Esophagus squamous epithelium (tissue), 5 donors: Measurements from ENCODE around the gene TNFSF4. TPM values are rescaled to one million over a fixed set of nuclear protein-coding genes. Genes with fewer than 3 reads are reported as not detected.

Source experiments
- DNase-seq: peaks from one replicate; lab custom pipeline; 2025; lab: John Stamatoyannopoulos, UW
- H3K27ac ChIP-seq, 4 donors: fragments of 200-600 bp; sonication (generic); one replicate each; pipeline ENCODE4 v1.5.1; 2016 to 2019; ENCODE audit warnings: mild to moderate bottlenecking in 1 of 4
- H3K27me3 ChIP-seq, 4 donors: fragments of 200-600 bp; sonication (generic); 1 replicate in 3 of 4; 2 replicates in 1 of 4; pipeline versions ENCODE4 v1.5.1 to v1.6.0; 2017 to 2021; ENCODE audit warnings: antibody characterized with exemption in 1 of 4
- H3K36me3 ChIP-seq, 3 donors: fragments of 200-600 bp; sonication (generic); one replicate each; pipeline ENCODE4 v1.5.1; 2016 to 2019
- H3K4me1 ChIP-seq, 3 donors: fragments of 200-600 bp; sonication (generic); one replicate each; pipeline ENCODE4 v1.5.1; 2017 to 2019
- H3K4me3 ChIP-seq, 4 donors: fragments of 200-600 bp; sonication (generic); 1 replicate in 3 of 4; 2 replicates in 1 of 4; pipeline ENCODE4 v1.5.1; 2016 to 2019; ENCODE audit warnings: mild to moderate bottlenecking in 2 of 4, moderate library complexity in 1 of 4
- H3K9me3 ChIP-seq, 3 donors: fragments of 200-600 bp; sonication (generic); one replicate each; pipeline ENCODE4 v1.5.1; 2016 to 2019
- CTCF ChIP-seq, 6 experiments: fragments of 450-650 bp in 4 of 6; fragments of 200-600 bp in 2 of 6; sonication (generic) in 2 of 6; IDR thresholded peaks; one replicate each; pipeline ENCODE4 v1.5.1; 2016 to 2019; ENCODE audit warnings: antibody characterized with exemption in 6 of 6, mild to moderate bottlenecking in 4 of 6, moderate library complexity in 4 of 6
- POLR2A ChIP-seq, 4 donors: fragments of 450-650 bp; IDR thresholded peaks; one replicate each; pipeline ENCODE4 v1.6.1; 2017; ENCODE audit warnings: antibody characterized with exemption in 4 of 4, mild to moderate bottlenecking in 4 of 4, moderate library complexity in 3 of 4
- WGBS, 2 donors: methylation state at CpG; one replicate each; pipeline ENCODE4 v1.1.5; 2018; 5-methylcytosine and 5-hydroxymethylcytosine counted together
- intact Hi-C: fragments of 100-400 bp; cut with DNase I; formaldehyde crosslinking; loops from one replicate; pipeline ENCODE4 v1.15.0; 2022
- total RNA-seq, 4 donors: library from RNA; depleted of rRNA; stranded (reverse); fragments of >200 nt; gene quantifications; one replicate each; pipeline ENCODE4 v1.1.0, GENCODE V29; 2016
- donor health status: DM: yes; HTN: yes; CAD: no.

TNFSF4 gene
- total RNA-seq, 4 donors from 2014 or later, result 0.09 to 0.57 TPM; not detected in 2

GRCh38 chr1:173223031-173223380 is 15.9 kb upstream of the TNFSF4 start:
- TF ChIP-seq CTCF (IDR thresholded peaks at IDR 0.05), result no peak
- no peaks in the 10 kb centered on the region for H3K36me3 ChIP-seq
- no peak overlapping the region for H3K4me3 ChIP-seq
- H3K4me1 ChIP-seq, result no peaks in the 10 kb centered on the region
- H3K27ac ChIP-seq, result no peak overlapping the region
- no peaks in the 10 kb centered on the region for H3K9me3 ChIP-seq
- intact Hi-C loops, result no loop called here
- no peaks in the 10 kb centered on the region for H3K27me3 ChIP-seq
- DNase-seq, result no peak

- no peak overlapping the region for H3K27ac ChIP-seq
- H3K4me3 ChIP-seq, result no peak overlapping the region
- no peaks in the 10 kb centered on the region for H3K9me3 ChIP-seq
- no peaks in the 10 kb centered on the region for H3K27me3 ChIP-seq
- H3K4me1 ChIP-seq, result no peaks in the 10 kb centered on the region
- intact Hi-C loops, result no loop called here
- no peaks in the 10 kb centered on the region for H3K36me3 ChIP-seq
- WGBS, 2 donors, result 42 to 69% methylated on average over 3 of the region's 3 CpGs
- DNase-seq, result no peak
- TF ChIP-seq POLR2A (IDR thresholded peaks at IDR 0.05) (no peak), CTCF (IDR thresholded peaks at IDR 0.05) (no peak)
These were observed 15.3 kb upstream of the TNFSF4 start for GRCh38 chr1:173222149-173223030.

GRCh38 chr1:173220157-173220556 is 13.0 kb upstream of the TNFSF4 start:
- TF ChIP-seq POLR2A (IDR thresholded peaks at IDR 0.05) (no peak), CTCF (IDR thresholded peaks at IDR 0.05) (no peak)
- no peaks in the 10 kb centered on the region for H3K27me3 ChIP-seq
- intact Hi-C loops, result no loop called here
- DNase-seq, result no peak
- no peak overlapping the region for H3K4me3 ChIP-seq
- no peaks in the 10 kb centered on the region for H3K36me3 ChIP-seq
- H3K9me3 ChIP-seq, result no peaks in the 10 kb centered on the region
- H3K27ac ChIP-seq, result no peak overlapping the region
- 75 to 84% methylated on average over 1 of the region's 1 CpG for WGBS, 2 donors
- peaks cover 0 to 8% (median 0%) of the 10 kb centered on the region in 3 donors for H3K4me1 ChIP-seq

GRCh38 chr1:173213665-173214064 is 6.5 kb upstream of the TNFSF4 start:
- intact Hi-C loops, result no loop called here
- Histone ChIP-seq H3K4me1 (peaks cover 0 to 8% (median 0%) of the 10 kb centered on the region in 3 donors), H3K27me3 (no peaks in the 10 kb centered on the region), H3K9me3 (no peaks in the 10 kb centered on the region), H3K36me3 (no peaks in the 10 kb centered on the region), H3K4me3 (no peak overlapping the region), H3K27ac (no peak overlapping the region)
- WGBS, 2 donors, result 94 to 100% methylated on average over 1 of the region's 1 CpG
- TF ChIP-seq CTCF (IDR thresholded peaks at IDR 0.05) (no peak), POLR2A (IDR thresholded peaks at IDR 0.05) (no peak)
- no peak for DNase-seq

GRCh38 chr1:173212952-173213491 is 5.9 kb upstream of the TNFSF4 start:
- no peak for DNase-seq

More at GRCh38 chr1:173212952-173213491, 5.9 kb upstream of the TNFSF4 start:
- WGBS, 2 donors, result 85 to 89% methylated on average over 2 of the region's 2 CpGs
- Histone ChIP-seq H3K36me3 (no peaks in the 10 kb centered on the region), H3K4me1 (peaks cover 0 to 8% (median 0%) of the 10 kb centered on the region in 3 donors), H3K27me3 (no peaks in the 10 kb centered on the region), H3K4me3 (no peak overlapping the region), H3K9me3 (no peaks in the 10 kb centered on the region), H3K27ac (no peak overlapping the region)
- intact Hi-C loops, result no loop called here
- no peak for TF ChIP-seq CTCF (IDR thresholded peaks at IDR 0.05)
